Brain microvascular endothelial cell (primary cell): ENCODE data around the gene KCNT1.

Experiments
- DNase-seq: peaks from one replicate; pipeline ENCODE4 v3.0.0-alpha.2; 2020
- H3K27ac ChIP-seq: fragments of 250-450 bp; sonication (Bioruptor Pico); 2 replicates; pipeline ENCODE4 v1.5.1; 2020; ENCODE audit warnings: mild to moderate bottlenecking, moderate library complexity
- H3K27me3 ChIP-seq: fragments of 250-450 bp; sonication (Bioruptor Pico); replicated peaks from 2 replicates; pipeline ENCODE4 v1.5.1; 2020; ENCODE audit warnings: mild to moderate bottlenecking
- H3K36me3 ChIP-seq: fragments of 250-450 bp; sonication (Bioruptor Pico); replicated peaks from 2 replicates; pipeline ENCODE4 v1.5.1; 2020; ENCODE audit warnings: mild to moderate bottlenecking
- H3K4me3 ChIP-seq: 2 replicates; pipeline ENCODE4 v1.5.1; 2011; ENCODE audit warnings: low read depth, mild to moderate bottlenecking, control low read depth, low read length, moderate library complexity
- in situ Hi-C: cut with HindIII; loops from 2 replicates; pipeline ENCODE4 v1.10.0; 2017; ENCODE audit warnings: low sequenced_read_pairs, low pct_ligation_motif_present
- TF ChIP-seq, protein P1 (sequence below): IDR thresholded peaks from 2 replicates; pipeline ENCODE4 v1.5.1; 2011; ENCODE audit warnings: low read depth, mild to moderate bottlenecking, moderate library complexity, low read length, control low read depth, inconsistent platforms; ENCODE audit errors: missing control alignments

KCNT1 gene

GRCh38 chr9:135772702-135773493 lies 70.9 kb downstream of the KCNT1 start:
- in situ Hi-C loops, result no loop called here
- no peak for DNase-seq
- H3K36me3 ChIP-seq, result no peaks in the 10 kb centered on the region
- H3K27me3 ChIP-seq, result no peaks in the 10 kb centered on the region
- H3K4me3 ChIP-seq, result no peak overlapping the region
- H3K27ac ChIP-seq, result no peak overlapping the region
- TF ChIP-seq, protein P1, sequence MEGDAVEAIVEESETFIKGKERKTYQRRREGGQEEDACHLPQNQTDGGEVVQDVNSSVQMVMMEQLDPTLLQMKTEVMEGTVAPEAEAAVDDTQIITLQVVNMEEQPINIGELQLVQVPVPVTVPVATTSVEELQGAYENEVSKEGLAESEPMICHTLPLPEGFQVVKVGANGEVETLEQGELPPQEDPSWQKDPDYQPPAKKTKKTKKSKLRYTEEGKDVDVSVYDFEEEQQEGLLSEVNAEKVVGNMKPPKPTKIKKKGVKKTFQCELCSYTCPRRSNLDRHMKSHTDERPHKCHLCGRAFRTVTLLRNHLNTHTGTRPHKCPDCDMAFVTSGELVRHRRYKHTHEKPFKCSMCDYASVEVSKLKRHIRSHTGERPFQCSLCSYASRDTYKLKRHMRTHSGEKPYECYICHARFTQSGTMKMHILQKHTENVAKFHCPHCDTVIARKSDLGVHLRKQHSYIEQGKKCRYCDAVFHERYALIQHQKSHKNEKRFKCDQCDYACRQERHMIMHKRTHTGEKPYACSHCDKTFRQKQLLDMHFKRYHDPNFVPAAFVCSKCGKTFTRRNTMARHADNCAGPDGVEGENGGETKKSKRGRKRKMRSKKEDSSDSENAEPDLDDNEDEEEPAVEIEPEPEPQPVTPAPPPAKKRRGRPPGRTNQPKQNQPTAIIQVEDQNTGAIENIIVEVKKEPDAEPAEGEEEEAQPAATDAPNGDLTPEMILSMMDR, result no peak

DNA sequence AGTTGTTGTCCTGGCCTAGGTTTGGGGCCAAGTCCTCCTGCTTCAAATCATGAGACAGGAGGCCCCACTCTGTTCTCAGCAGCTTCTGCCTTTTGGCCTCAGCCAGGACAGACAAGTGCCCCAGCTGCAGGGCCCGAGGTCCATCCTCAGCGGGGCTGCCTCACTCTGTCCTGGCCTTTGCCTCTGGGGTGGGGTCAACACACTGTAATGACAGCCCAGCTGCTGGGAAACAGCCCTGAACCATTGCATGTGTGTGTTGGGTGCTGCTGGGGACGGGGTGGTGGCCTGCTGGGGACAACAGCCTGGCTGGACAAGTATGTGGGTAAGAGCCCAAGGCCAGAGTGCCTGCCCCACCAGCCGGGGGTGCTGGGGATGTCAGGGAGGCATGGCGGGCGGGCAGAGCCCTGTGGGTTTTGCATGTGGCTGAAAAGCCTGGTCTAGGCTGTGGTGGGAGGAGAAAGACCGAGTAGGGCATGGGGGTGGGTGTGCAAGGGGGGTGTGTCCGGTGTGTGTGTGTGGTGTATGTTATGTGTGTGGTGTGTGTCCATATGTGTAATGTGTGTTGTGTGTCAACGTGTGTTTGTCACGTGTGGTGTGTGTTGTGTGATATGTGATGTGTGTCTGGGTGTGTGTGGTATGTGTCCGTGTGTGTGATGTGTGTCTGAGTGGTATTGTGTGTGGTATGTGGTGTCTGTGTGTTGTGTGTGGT lies 71.7 kb downstream of the KCNT1 start:
- Histone ChIP-seq H3K27ac (no peak overlapping the region), H3K4me3 (no peak overlapping the region), H3K36me3 (no peaks in the 10 kb centered on the region), H3K27me3 (no peaks in the 10 kb centered on the region)
- in situ Hi-C loops, result no loop called here
- DNase-seq, result no peak
- TF ChIP-seq, protein P1, result no peak

- Histone ChIP-seq H3K4me3 (no peak overlapping the region), H3K27me3 (no peaks in the 10 kb centered on the region), H3K36me3 (no peaks in the 10 kb centered on the region), H3K27ac (no peak overlapping the region)
- no peak for DNase-seq
- in situ Hi-C loops, result no loop called here
- TF ChIP-seq, protein P1, result no peak
Observed at GRCh38 chr9:135774239-135774747, 72.3 kb downstream of the KCNT1 start.

- Histone ChIP-seq H3K27ac (no peak overlapping the region), H3K4me3 (no peak overlapping the region), H3K36me3 (no peaks in the 10 kb centered on the region), H3K27me3 (no peaks in the 10 kb centered on the region)
- in situ Hi-C loops, result no loop called here
- no peak for DNase-seq
- TF ChIP-seq, protein P1, result no peak
Observed at GRCh38 chr9:135774794-135775525, 73.0 kb downstream of the KCNT1 start.

DNA sequence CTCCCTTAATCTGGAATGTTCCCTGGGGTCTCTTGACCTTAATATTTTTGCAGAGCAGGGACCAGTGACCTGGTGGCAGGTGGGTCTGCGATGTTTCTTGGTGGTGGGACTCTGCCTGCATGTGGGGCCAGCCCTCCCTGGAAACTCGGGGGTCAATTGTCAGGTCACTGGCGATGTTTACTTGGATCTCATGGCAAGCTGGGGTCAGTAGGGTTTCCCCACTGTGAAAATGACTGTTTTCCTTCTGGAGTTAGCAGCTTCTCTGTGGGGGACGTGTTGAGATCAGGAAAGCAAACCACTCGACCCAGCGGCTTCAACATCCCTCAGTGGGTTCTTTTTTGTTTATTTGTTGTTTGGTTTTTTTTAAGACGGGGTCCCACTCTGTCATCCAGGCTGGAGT lies 73.9 kb downstream of the KCNT1 start:
- no peak for DNase-seq
- Histone ChIP-seq H3K4me3 (no peak overlapping the region), H3K27ac (no peak overlapping the region), H3K36me3 (no peaks in the 10 kb centered on the region), H3K27me3 (no peaks in the 10 kb centered on the region)
- in situ Hi-C loops, result no loop called here
- TF ChIP-seq, protein P1, result no peak
